HG02885 (cell line): ENCODE measurements around the gene EME2.
"Not testable (repeated sequence)": the region's sequence is repeated elsewhere in the genome, so short reads cannot be mapped to it uniquely, and the experiment has no call there.

Source experiments
- ATAC-seq: cut with Tn5 transposase; IDR thresholded peaks from one replicate; pipeline ENCODE4 v1.9.1; 2021; ENCODE audit warnings: mild to moderate bottlenecking; ENCODE audit not compliant: unreplicated experiment, poor library complexity

EME2 gene

GRCh38 chr16:1790261-1790610 is 17.6 kb downstream of the EME2 start:
- ATAC-seq = no peak

GRCh38 chr16:1790611-1791255 is 18.1 kb downstream of the EME2 start:
- no peak for ATAC-seq

GRCh38 chr16:1791256-1791942 is 18.8 kb downstream of the EME2 start:
- no peak for ATAC-seq

GRCh38 chr16:1791943-1792812 is 19.6 kb downstream of the EME2 start:
- no peak for ATAC-seq

GRCh38 chr16:1792836-1793577 is 20.4 kb downstream of the EME2 start:
- ATAC-seq = no peak

DNA sequence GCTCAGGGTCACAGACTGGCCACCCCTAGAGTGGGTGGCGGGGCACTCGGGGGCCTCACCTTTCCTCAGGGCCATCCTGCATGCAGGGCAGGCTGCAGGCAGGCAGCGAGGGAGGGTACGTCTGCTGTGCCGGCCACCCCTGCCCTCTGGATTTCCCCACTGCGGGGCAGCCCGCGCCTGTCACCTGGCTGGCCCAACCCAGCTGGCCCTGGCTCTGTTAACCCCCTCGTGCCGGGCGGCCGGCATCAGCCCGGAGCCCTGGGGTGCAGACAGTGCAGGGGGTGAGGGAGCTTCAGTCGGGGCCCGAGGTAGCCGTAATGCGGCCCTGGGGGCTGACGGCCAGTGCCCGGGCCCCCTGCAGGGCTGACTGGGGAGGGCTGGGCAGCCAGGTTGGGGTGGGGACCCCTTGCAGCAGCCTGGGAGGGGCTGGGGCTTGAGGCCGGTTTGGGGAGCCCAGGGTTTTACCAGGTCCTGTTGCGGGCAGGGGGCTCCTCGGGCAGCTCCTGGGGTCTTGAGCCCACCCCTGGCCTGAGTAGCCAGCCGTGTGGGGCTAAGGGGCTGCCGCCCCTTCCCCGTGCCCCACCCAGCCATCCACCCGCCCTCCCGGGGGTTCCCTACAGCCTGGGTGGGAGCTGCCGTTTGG is 21.1 kb downstream of the EME2 start, which contains the start of gene IGFALS:
IGFALS (minus strand) TSS at position 128 of the 643 bp plus-strand sequence; CDS start at position 75, 53 bp downstream.
- ATAC-seq = no peak

DNA sequence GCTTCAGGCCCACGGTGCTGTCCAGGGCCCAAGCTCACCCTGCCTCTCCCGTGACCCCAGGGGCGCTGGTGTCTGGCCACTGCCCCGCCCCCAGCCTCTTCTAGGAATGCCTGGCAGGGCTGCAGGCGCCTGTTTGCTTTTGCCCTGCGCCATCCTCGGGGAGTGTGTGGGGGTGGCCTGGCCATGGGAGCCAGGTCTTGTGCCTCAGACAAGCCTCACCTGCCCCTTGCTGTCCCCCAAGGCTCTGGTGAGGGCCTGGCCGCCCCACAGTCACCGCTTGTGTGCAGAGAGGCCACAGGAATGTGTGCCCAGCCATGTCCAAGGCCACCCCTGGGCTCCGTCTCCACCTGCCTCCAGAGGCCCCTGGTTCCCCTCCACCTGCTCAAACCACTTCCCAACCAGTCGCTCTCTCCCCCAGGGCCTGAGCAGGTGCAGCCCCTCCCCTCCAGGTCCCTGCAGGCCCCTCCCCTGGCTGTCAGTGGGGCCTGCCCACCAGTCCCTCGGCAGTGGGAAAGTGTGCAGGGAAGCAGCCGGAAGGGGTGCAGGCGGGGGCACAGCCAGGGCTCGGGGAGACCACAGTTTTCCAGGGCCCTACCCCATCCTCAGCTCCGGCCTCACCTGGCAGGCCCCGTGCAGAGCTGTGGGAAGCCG is 21.7 kb downstream of the EME2 start:
- ATAC-seq = no peak

- ATAC-seq = no peak
Measured at GRCh38 chr16:1794908-1795666, 22.5 kb downstream of the EME2 start.

GRCh38 chr16:1799263-1799662 is 26.7 kb downstream of the EME2 start:
- ATAC-seq = not testable (repeated sequence)

DNA sequence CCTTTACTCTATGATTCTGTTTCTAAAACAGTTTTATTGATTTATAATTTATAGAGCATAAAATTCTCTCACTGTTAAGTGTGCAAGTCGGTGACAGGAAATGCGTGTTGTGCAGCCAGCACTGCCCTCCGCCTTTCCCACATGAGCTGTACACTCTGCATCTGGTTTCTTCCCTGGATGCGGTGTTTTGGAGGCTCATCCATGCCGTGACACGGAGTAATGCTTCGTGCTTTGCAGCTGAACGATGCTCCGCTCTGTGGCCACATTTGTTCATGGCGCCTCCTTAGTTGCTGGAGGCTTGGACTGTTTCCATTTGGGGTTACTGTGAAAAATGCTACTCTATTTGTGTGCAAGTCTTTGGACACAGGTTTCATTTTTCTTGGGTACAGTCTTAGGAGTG is 28.1 kb downstream of the EME2 start:
- no peak for ATAC-seq

GRCh38 chr16:1807626-1808025 is 35.0 kb downstream of the EME2 start:
- no peak for ATAC-seq

DNA sequence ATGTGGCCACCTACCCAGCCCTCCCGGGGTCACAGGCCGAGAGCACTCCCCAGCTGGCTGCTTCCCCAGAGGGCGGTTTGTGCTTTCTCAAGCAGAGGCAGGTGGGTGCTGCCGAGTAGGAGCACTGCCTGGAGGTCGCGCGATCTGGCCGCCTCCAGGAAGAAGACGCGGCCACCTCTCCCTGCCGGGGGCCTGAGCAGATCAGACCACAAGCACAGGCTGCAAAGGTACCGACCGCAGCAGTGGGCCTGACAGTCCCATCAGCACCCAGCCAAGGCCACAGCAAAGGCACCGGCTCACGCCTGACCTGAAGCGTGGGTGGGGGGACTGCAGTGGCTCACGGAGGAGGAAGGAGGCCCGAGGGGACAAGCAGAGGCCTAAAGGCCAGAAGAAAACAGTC is 36.1 kb downstream of the EME2 start:
- no peak for ATAC-seq

GRCh38 chr16:1809281-1809801 is 36.7 kb downstream of the EME2 start:
- no peak for ATAC-seq

DNA sequence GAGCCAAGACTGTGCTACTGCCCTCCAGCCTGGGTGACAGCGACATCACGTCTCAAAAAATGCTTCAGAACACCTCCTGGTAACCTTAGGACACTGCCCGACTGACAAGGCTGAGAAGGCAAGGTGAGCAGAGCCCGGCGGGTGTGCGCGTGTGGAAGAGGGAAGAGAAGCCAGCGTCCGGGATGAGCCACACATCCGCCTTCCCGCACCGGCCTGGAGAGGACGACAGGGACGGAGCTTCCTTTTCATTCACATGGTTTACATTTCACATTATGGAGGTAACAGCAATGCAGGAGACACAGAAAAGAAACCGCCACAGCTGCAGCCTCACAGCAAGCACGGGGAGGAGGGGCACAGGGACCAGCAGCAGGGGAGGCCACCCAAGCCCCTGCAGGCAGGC is 37.5 kb downstream of the EME2 start:
- ATAC-seq = no peak

DNA sequence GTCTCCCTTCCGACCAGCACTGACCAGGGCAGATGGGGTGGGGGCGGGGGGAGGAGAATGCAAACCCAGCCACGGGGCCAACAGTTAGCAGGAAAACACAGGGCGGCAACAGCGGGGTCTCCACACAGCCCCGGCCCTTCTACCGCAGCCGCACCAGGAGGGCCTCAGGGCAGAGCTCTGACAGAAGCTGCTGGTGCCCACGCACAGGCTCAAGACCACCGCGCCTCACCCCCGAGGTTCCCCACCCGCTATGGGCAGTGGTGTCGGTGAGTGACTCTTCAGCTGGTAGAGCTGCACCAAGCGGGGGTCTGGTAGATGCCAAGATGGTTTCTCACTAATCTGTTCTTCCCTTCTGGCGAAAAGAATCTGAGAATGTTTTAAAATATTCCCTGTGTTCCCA is 37.9 kb downstream of the EME2 start:
- no peak for ATAC-seq

DNA sequence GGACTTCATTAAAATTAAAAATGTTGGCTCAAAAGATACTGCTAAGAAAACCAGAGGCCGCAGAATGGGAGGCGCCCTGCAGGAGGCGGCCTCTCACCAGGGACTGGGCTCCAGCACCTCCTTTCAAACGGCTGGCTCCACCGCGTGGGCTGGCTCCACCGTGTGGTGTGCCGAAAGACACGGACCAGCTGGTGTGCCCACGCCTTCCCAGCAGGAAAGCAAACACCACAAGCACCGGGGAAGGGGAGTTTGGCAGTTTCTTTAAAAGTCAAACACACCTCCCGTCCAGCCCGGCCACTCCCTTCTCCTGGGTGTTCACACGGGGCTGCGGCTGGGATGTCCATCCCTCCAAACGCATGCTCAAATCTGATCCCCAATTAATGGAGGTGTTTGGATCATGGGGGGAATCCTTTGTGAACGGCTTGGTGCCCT is 40.1 kb downstream of the EME2 start:
- ATAC-seq = no peak

DNA sequence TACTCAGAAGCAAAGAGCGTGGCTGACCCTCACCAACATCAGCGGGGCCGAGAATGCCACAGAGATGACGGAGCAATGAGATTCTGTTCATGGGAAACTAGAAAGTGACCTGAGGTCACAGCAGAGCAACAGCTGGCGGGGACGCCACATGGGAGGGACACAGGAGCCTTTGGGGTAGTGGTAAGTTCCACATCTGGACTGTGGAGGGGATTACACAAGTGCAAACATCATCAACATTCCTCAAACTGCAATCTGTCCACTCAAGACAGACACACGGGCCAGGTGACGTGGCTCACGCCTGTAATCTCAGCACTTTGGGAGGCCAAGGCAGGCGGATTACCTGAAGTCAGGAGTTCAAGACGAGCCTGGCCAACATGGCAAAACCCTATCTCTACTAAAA is 42.9 kb downstream of the EME2 start:
- no peak for ATAC-seq

GRCh38 chr16:1816396-1817275 is 44.0 kb downstream of the EME2 start:
- ATAC-seq = no peak
